IPS-NIHi7 (cell line): Measurements from ENCODE around the gene SHLD1.

Experiments
- DNase-seq: peaks from one replicate; pipeline ENCODE4 v3.0.0; 2012; ENCODE audit warnings: mixed read lengths; ENCODE audit errors: extremely low spot score

Gene SHLD1

GRCh38 chr20:5893052-5893451 lies 142.9 kb downstream of the SHLD1 start:
- no peak for DNase-seq

GRCh38 chr20:5893621-5894020 lies 143.4 kb downstream of the SHLD1 start:
- DNase-seq, result no peak

GRCh38 chr20:5895626-5896025 lies 145.4 kb downstream of the SHLD1 start:
- no peak for DNase-seq

DNA sequence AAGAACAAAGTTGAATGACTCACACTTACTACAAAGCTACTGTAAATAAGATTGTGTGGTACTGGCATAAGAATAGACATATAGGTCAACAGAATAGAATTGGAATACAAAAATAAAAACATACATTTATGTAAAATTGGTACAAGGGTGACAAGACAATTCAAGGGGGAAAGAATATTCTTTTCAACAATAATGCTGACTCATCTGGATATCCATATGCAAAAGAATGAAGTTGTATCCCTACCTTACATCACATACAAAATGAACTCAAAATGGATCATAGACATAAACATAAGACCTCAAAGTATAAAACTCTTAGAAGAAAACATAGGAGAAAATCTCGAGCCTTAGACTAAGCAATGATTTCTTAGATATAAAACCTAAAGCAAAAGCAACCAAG lies 149.2 kb downstream of the SHLD1 start:
- DNase-seq, result no peak

GRCh38 chr20:5900908-5901307 lies 150.7 kb downstream of the SHLD1 start:
- DNase-seq, result no peak

DNA sequence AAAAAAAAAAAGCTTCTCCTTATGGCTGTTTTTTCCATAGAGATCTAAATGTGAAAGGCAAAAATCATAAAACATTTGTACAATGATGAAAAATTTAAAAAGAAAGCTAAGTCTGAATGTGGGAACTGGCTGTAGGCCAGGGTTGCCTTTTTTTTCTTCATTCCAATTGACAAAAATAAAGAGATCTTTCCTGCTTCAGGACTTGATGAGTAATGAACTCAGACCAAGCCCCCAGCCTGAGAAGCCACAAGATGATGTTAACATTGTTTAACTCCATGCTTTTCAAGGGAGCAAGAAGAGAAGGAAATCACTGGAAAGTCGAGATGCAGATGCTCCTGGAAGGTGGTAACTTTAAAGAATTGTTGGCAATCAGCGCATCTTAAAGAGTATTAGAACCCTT lies 158.8 kb downstream of the SHLD1 start:
- DNase-seq, result no peak

- DNase-seq, result no peak
Observed at GRCh38 chr20:5910186-5910585, 160.0 kb downstream of the SHLD1 start.

GRCh38 chr20:5913166-5913565 lies 163.0 kb downstream of the SHLD1 start:
- no peak for DNase-seq
